Endodermal cell (in vitro differentiated cells): Measurements from ENCODE around the gene MYRF. TPM values are rescaled to one million over a fixed set of nuclear protein-coding genes. Genes with fewer than 3 reads are reported as not detected.

ENCODE experiments used
- DNase-seq: peaks from one replicate; pipeline ENCODE4 v3.0.0-alpha.2; 2017
- H3K27ac ChIP-seq: 2 replicates; pipeline ENCODE4 v1.5.1; 2013; ENCODE audit warnings: mild to moderate bottlenecking, low read depth, low read length, moderate library complexity
- H3K27me3 ChIP-seq: 2 replicates; pipeline ENCODE4 v1.6.1; 2013; ENCODE audit warnings: mild to moderate bottlenecking, low read length, moderate library complexity; ENCODE audit not compliant: insufficient read depth, control insufficient read depth, poor library complexity, severe bottlenecking
- H3K36me3 ChIP-seq: 2 replicates; pipeline ENCODE4 v1.7.0; 2013; ENCODE audit warnings: mild to moderate bottlenecking, low read length, moderate library complexity; ENCODE audit not compliant: control insufficient read depth, insufficient read depth
- H3K4me1 ChIP-seq: one replicate; pipeline ENCODE4 v1.7.0; 2013; ENCODE audit warnings: low read length; ENCODE audit not compliant: control insufficient read depth, insufficient read depth
- H3K4me3 ChIP-seq: 2 replicates; pipeline ENCODE4 v1.5.1; 2013; ENCODE audit warnings: mild to moderate bottlenecking, low read length, moderate library complexity
- H3K9ac ChIP-seq: 2 replicates; pipeline ENCODE4 v1.6.1; 2013; ENCODE audit warnings: mild to moderate bottlenecking, low read length, moderate library complexity; ENCODE audit not compliant: poor library complexity, severe bottlenecking; ENCODE audit errors: extremely low read depth
- H3K9me3 ChIP-seq: 2 replicates; pipeline ENCODE4 v1.6.1; 2013; ENCODE audit warnings: mild to moderate bottlenecking, low read length, moderate library complexity; ENCODE audit not compliant: control insufficient read depth
- H3K27ac Mint-ChIP-seq: 2 replicates; pipeline ENCODE4 v1.8.0; 2020; ENCODE audit warnings: mixed read lengths
- H3K27me3 Mint-ChIP-seq: 2 replicates; pipeline ENCODE4 v1.8.0; 2021; ENCODE audit warnings: mild to moderate bottlenecking, mixed read lengths; ENCODE audit not compliant: insufficient read depth
- H3K36me3 Mint-ChIP-seq: 2 replicates; pipeline ENCODE4 v1.8.0; 2020; ENCODE audit warnings: low read depth, mixed read lengths
- H3K4me1 Mint-ChIP-seq: 2 replicates; pipeline ENCODE4 v1.8.0; 2020; ENCODE audit warnings: mixed read lengths
- H3K4me3 Mint-ChIP-seq: 2 replicates; pipeline ENCODE4 v1.8.0; 2020; ENCODE audit warnings: mild to moderate bottlenecking, moderate library complexity, mixed read lengths
- H3K9me3 Mint-ChIP-seq: 2 replicates; pipeline ENCODE4 v1.8.0; 2020; ENCODE audit warnings: mild to moderate bottlenecking, mixed read lengths
- WGBS, 2 experiments: methylation state at CpG; one replicate each; pipeline versions ENCODE4 v1.1.5 to v1.1.7; 2013; ENCODE audit warnings: missing lambda C conversion rate in 2 of 2, mixed read lengths in 1 of 2; ENCODE audit not compliant: insufficient coverage in 1 of 2, insufficient read length in 1 of 2; 5-methylcytosine and 5-hydroxymethylcytosine counted together
- total RNA-seq, 2 donors: library from RNA; stranded (reverse); fragmentation: NEBNext Ultra II Directional in 1 of 2; extraction: Animal tissue kit (Norgen Biotek cat#: 25700) in 1 of 2; gene quantifications; 2 replicates in 1 of 2; 3 replicates in 1 of 2; pipeline ENCODE4 v1.2.1, GENCODE V29; 2021
- TF ChIP-seq, protein P1 (sequence below): fragments of 200-600 bp; sonication (generic); conservative IDR thresholded peaks from 2 replicates; pipeline ENCODE4 v1.5.0; 2021; ENCODE audit warnings: antibody characterized with exemption, mild to moderate bottlenecking

The MYRF gene
- total RNA-seq, 2 donors from 2014 or later, result 30.3 to 61.7 TPM

DNA sequence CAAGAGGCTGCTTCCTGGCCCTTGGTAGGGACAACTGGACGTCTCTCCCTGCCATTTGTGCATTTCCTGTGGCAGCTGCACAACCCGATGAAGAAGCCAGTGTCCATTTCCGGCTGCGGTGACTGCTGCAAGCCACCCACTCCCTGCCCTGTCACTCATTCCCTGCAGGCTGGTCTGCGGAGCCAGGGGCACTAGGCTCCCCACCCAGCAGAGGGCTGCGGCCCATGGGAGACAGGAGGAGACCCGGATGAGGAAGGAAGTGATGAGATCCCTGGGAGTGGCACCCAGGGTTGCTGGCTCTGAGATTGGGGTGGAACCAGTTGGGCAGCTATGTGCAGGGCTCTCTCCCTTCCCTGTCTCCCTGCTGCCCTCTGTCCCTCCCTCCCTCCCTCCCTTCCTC lies 10.0 kb upstream of the MYRF start:
- Histone ChIP-seq H3K9me3 (no peaks in the 10 kb centered on the region), H3K9ac (no peak overlapping the region), H3K36me3 (no peaks in the 10 kb centered on the region), H3K27ac (no peak overlapping the region), H3K4me3 (no peak overlapping the region), H3K27me3 (no peaks in the 10 kb centered on the region), H3K4me1 (peaks cover 5% of the 10 kb centered on the region)
- H3K9me3 Mint-ChIP-seq, result no peaks in the 10 kb centered on the region
- TF ChIP-seq, protein P1, sequence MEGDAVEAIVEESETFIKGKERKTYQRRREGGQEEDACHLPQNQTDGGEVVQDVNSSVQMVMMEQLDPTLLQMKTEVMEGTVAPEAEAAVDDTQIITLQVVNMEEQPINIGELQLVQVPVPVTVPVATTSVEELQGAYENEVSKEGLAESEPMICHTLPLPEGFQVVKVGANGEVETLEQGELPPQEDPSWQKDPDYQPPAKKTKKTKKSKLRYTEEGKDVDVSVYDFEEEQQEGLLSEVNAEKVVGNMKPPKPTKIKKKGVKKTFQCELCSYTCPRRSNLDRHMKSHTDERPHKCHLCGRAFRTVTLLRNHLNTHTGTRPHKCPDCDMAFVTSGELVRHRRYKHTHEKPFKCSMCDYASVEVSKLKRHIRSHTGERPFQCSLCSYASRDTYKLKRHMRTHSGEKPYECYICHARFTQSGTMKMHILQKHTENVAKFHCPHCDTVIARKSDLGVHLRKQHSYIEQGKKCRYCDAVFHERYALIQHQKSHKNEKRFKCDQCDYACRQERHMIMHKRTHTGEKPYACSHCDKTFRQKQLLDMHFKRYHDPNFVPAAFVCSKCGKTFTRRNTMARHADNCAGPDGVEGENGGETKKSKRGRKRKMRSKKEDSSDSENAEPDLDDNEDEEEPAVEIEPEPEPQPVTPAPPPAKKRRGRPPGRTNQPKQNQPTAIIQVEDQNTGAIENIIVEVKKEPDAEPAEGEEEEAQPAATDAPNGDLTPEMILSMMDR, result no peak
- H3K27ac Mint-ChIP-seq, result no peak overlapping the region
- no peak for DNase-seq
- WGBS, 2 experiments, result 94 to 100% methylated on average over 3 to 7 of the region's 7 CpGs
- H3K4me1 Mint-ChIP-seq, result no peaks in the 10 kb centered on the region
- peaks cover 14% of the 10 kb centered on the region for H3K36me3 Mint-ChIP-seq
- H3K4me3 Mint-ChIP-seq, result no peak overlapping the region
- no peaks in the 10 kb centered on the region for H3K27me3 Mint-ChIP-seq

DNA sequence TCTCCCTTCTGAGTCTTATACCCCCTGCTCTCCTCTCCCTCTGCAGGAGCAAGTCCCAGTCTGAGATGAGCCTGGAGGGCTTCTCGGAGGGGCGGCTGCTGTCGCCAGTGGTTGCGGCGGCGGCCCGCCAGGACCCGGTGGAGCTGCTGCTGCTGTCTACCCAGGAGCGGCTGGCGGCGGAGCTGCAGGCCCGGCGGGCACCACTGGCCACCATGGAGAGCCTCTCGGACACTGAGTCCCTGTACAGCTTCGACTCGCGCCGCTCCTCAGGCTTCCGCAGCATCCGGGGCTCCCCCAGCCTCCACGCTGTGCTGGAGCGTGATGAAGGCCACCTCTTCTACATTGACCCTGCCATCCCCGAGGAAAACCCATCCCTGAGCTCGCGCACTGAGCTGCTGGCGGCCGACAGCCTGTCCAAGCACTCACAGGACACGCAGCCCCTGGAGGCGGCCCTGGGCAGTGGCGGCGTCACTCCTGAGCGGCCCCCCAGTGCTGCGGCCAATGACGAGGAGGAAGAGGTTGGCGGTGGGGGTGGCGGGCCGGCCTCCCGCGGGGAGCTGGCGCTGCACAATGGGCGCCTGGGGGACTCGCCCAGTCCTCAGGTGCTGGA lies 8.8 kb upstream of the MYRF start:
- no peak overlapping the region for H3K4me3 Mint-ChIP-seq
- Histone ChIP-seq H3K9ac (no peak overlapping the region), H3K27ac (no peak overlapping the region), H3K36me3 (no peaks in the 10 kb centered on the region), H3K27me3 (no peaks in the 10 kb centered on the region), H3K4me1 (peaks cover 11% of the 10 kb centered on the region), H3K9me3 (no peaks in the 10 kb centered on the region), H3K4me3 (no peak overlapping the region)
- TF ChIP-seq, protein P1, result peak; percentile 41
- no peaks in the 10 kb centered on the region for H3K9me3 Mint-ChIP-seq
- DNase-seq, result no peak
- H3K27ac Mint-ChIP-seq, result no peak overlapping the region
- 93 to 94% methylated on average over 27 to 42 of the region's 42 CpGs for WGBS, 2 experiments
- no peaks in the 10 kb centered on the region for H3K27me3 Mint-ChIP-seq
- H3K4me1 Mint-ChIP-seq, result no peaks in the 10 kb centered on the region
- H3K36me3 Mint-ChIP-seq, result peaks cover 10% of the 10 kb centered on the region

GRCh38 chr11:61744181-61744580 lies 8.3 kb upstream of the MYRF start:
- Mint-ChIP-seq H3K4me3 (no peak overlapping the region), H3K27me3 (no peaks in the 10 kb centered on the region), H3K9me3 (no peaks in the 10 kb centered on the region), H3K36me3 (peaks cover 10% of the 10 kb centered on the region), H3K4me1 (peaks cover 3% of the 10 kb centered on the region), H3K27ac (no peak overlapping the region)
- peaks cover 11% of the 10 kb centered on the region for H3K4me1 ChIP-seq
- TF ChIP-seq, protein P1, result no peak
- WGBS, 2 experiments, result 91 to 95% methylated on average over 16 to 20 of the region's 20 CpGs
- no peaks in the 10 kb centered on the region for H3K36me3 ChIP-seq
- H3K9ac ChIP-seq, result no peak overlapping the region
- no peaks in the 10 kb centered on the region for H3K9me3 ChIP-seq
- H3K27me3 ChIP-seq, result no peaks in the 10 kb centered on the region
- no peak overlapping the region for H3K4me3 ChIP-seq
- no peak for DNase-seq
- no peak overlapping the region for H3K27ac ChIP-seq
